WTC11 (cell line): ENCODE data around the gene MANEA. TPM values are rescaled to one million over a fixed set of nuclear protein-coding genes. Genes with fewer than 3 reads are reported as not detected.

Experiments used
- FOXK1 ChIP-seq: sonication (generic); formaldehyde crosslinking; IDR thresholded peaks from 2 replicates; pipeline ENCODE4 v1.8.0; 2022; ENCODE audit warnings: mild to moderate bottlenecking, moderate library complexity, missing genetic modification reagents
- GABPB1 ChIP-seq: sonication (generic); formaldehyde crosslinking; IDR thresholded peaks from 2 replicates; pipeline ENCODE4 v1.8.1; 2023; ENCODE audit warnings: mild to moderate bottlenecking, missing genetic modification reagents
- NFYB ChIP-seq: sonication (generic); formaldehyde crosslinking; conservative IDR thresholded peaks from 2 replicates; pipeline ENCODE4 v1.8.0; 2022; ENCODE audit warnings: low read depth, missing genetic modification reagents
- ZBTB21 ChIP-seq: sonication (generic); formaldehyde crosslinking; IDR thresholded peaks from 2 replicates; pipeline ENCODE4 v1.8.1; 2023; ENCODE audit warnings: mild to moderate bottlenecking, missing genetic modification reagents, borderline replicate concordance
- ZNF121 ChIP-seq: sonication (generic); formaldehyde crosslinking; IDR thresholded peaks from 2 replicates; pipeline ENCODE4 v1.8.0; 2023; ENCODE audit warnings: missing genetic modification reagents
- total RNA-seq: library from RNA; stranded (reverse); gene quantifications from 3 replicates; pipeline ENCODE4 v1.2.3, GENCODE V29; 2021
- TF ChIP-seq, protein P1 (sequence below): sonication (generic); formaldehyde crosslinking; IDR thresholded peaks from 2 replicates; pipeline ENCODE4 v1.8.1; 2022; ENCODE audit warnings: missing genetic modification reagents, borderline replicate concordance
- TF ChIP-seq, protein P2 (sequence below): sonication (generic); formaldehyde crosslinking; IDR thresholded peaks from 2 replicates; pipeline ENCODE4 v1.8.0; 2023; ENCODE audit warnings: mild to moderate bottlenecking, missing genetic modification reagents
- TF ChIP-seq, protein P3 (sequence below): sonication (generic); formaldehyde crosslinking; IDR thresholded peaks from 2 replicates; pipeline ENCODE4 v1.8.1; 2023; ENCODE audit warnings: mild to moderate bottlenecking, missing genetic modification reagents, borderline replicate concordance
- TF ChIP-seq, protein P4 (sequence below): sonication (generic); formaldehyde crosslinking; IDR thresholded peaks from 2 replicates; pipeline ENCODE4 v1.8.0; 2022; ENCODE audit warnings: mild to moderate bottlenecking, missing genetic modification reagents
- TF ChIP-seq, protein P5 (sequence below): sonication (generic); formaldehyde crosslinking; IDR thresholded peaks from 2 replicates; pipeline ENCODE4 v1.8.0; 2022; ENCODE audit warnings: mild to moderate bottlenecking, missing genetic modification reagents
- TF ChIP-seq, protein P6 (sequence below): sonication (generic); formaldehyde crosslinking; IDR thresholded peaks from 2 replicates; pipeline ENCODE4 v1.8.1; 2022; ENCODE audit warnings: mild to moderate bottlenecking, missing genetic modification reagents, moderate library complexity, borderline replicate concordance

Gene MANEA
- total RNA-seq, 1 experiment from 2014 or later = 6.1 TPM

DNA sequence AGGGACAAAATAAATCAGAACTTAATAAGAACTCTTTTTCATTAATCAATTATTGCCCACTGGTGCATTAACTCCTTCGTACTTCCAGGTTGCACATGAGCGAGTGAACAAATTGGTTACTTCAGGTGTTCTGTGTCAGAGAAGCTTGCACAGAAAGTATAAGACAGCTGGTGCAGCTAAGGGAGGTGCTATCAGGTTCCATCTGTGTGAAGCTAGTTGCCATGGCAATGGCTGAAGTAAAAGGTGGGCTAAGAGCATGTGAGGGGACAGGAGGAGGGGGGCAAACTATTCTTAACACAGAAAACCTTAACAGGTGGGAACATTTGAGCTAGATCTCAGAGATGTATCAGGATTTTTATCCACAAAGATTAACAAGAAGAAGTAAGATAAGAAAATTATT lies 81.6 kb downstream of the MANEA start (continued):
- TF ChIP-seq, protein P1, sequence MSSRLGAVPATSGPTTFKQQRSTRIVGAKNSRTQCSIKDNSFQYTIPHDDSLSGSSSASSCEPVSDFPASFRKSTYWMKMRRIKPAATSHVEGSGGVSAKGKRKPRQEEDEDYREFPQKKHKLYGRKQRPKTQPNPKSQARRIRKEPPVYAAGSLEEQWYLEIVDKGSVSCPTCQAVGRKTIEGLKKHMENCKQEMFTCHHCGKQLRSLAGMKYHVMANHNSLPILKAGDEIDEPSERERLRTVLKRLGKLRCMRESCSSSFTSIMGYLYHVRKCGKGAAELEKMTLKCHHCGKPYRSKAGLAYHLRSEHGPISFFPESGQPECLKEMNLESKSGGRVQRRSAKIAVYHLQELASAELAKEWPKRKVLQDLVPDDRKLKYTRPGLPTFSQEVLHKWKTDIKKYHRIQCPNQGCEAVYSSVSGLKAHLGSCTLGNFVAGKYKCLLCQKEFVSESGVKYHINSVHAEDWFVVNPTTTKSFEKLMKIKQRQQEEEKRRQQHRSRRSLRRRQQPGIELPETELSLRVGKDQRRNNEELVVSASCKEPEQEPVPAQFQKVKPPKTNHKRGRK (CRISPR knock-in tag) = no peak
- TF ChIP-seq ZBTB21 (CRISPR knock-in tag) = no peak
- no peak for TF ChIP-seq NFYB (CRISPR knock-in tag)
- no peak for TF ChIP-seq ZNF121 (CRISPR knock-in tag)
- no peak for TF ChIP-seq GABPB1 (CRISPR knock-in tag)
- TF ChIP-seq, protein P2, sequence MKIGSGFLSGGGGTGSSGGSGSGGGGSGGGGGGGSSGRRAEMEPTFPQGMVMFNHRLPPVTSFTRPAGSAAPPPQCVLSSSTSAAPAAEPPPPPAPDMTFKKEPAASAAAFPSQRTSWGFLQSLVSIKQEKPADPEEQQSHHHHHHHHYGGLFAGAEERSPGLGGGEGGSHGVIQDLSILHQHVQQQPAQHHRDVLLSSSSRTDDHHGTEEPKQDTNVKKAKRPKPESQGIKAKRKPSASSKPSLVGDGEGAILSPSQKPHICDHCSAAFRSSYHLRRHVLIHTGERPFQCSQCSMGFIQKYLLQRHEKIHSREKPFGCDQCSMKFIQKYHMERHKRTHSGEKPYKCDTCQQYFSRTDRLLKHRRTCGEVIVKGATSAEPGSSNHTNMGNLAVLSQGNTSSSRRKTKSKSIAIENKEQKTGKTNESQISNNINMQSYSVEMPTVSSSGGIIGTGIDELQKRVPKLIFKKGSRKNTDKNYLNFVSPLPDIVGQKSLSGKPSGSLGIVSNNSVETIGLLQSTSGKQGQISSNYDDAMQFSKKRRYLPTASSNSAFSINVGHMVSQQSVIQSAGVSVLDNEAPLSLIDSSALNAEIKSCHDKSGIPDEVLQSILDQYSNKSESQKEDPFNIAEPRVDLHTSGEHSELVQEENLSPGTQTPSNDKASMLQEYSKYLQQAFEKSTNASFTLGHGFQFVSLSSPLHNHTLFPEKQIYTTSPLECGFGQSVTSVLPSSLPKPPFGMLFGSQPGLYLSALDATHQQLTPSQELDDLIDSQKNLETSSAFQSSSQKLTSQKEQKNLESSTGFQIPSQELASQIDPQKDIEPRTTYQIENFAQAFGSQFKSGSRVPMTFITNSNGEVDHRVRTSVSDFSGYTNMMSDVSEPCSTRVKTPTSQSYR = no peak
- TF ChIP-seq, protein P3, sequence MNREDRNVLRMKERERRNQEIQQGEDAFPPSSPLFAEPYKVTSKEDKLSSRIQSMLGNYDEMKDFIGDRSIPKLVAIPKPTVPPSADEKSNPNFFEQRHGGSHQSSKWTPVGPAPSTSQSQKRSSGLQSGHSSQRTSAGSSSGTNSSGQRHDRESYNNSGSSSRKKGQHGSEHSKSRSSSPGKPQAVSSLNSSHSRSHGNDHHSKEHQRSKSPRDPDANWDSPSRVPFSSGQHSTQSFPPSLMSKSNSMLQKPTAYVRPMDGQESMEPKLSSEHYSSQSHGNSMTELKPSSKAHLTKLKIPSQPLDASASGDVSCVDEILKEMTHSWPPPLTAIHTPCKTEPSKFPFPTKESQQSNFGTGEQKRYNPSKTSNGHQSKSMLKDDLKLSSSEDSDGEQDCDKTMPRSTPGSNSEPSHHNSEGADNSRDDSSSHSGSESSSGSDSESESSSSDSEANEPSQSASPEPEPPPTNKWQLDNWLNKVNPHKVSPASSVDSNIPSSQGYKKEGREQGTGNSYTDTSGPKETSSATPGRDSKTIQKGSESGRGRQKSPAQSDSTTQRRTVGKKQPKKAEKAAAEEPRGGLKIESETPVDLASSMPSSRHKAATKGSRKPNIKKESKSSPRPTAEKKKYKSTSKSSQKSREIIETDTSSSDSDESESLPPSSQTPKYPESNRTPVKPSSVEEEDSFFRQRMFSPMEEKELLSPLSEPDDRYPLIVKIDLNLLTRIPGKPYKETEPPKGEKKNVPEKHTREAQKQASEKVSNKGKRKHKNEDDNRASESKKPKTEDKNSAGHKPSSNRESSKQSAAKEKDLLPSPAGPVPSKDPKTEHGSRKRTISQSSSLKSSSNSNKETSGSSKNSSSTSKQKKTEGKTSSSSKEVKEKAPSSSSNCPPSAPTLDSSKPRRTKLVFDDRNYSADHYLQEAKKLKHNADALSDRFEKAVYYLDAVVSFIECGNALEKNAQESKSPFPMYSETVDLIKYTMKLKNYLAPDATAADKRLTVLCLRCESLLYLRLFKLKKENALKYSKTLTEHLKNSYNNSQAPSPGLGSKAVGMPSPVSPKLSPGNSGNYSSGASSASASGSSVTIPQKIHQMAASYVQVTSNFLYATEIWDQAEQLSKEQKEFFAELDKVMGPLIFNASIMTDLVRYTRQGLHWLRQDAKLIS = no peak
- TF ChIP-seq, protein P4, sequence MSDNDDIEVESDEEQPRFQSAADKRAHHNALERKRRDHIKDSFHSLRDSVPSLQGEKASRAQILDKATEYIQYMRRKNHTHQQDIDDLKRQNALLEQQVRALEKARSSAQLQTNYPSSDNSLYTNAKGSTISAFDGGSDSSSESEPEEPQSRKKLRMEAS (CRISPR knock-in tag) = no peak
- TF ChIP-seq, protein P5, sequence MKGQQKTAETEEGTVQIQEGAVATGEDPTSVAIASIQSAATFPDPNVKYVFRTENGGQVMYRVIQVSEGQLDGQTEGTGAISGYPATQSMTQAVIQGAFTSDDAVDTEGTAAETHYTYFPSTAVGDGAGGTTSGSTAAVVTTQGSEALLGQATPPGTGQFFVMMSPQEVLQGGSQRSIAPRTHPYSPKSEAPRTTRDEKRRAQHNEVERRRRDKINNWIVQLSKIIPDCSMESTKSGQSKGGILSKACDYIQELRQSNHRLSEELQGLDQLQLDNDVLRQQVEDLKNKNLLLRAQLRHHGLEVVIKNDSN (CRISPR knock-in tag) = no peak
- no peak for TF ChIP-seq FOXK1 (CRISPR knock-in tag)
- TF ChIP-seq, protein P6, sequence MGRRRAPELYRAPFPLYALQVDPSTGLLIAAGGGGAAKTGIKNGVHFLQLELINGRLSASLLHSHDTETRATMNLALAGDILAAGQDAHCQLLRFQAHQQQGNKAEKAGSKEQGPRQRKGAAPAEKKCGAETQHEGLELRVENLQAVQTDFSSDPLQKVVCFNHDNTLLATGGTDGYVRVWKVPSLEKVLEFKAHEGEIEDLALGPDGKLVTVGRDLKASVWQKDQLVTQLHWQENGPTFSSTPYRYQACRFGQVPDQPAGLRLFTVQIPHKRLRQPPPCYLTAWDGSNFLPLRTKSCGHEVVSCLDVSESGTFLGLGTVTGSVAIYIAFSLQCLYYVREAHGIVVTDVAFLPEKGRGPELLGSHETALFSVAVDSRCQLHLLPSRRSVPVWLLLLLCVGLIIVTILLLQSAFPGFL (CRISPR knock-in tag) = no peak
